COLO668 (cell line): Measurements from ENCODE around the gene NEIL3.

Source experiments
- DNase-seq: peaks from one replicate; lab custom pipeline; 2025; ENCODE audit not compliant: unreplicated experiment; lab: John Stamatoyannopoulos, UW

The NEIL3 gene, protein sequence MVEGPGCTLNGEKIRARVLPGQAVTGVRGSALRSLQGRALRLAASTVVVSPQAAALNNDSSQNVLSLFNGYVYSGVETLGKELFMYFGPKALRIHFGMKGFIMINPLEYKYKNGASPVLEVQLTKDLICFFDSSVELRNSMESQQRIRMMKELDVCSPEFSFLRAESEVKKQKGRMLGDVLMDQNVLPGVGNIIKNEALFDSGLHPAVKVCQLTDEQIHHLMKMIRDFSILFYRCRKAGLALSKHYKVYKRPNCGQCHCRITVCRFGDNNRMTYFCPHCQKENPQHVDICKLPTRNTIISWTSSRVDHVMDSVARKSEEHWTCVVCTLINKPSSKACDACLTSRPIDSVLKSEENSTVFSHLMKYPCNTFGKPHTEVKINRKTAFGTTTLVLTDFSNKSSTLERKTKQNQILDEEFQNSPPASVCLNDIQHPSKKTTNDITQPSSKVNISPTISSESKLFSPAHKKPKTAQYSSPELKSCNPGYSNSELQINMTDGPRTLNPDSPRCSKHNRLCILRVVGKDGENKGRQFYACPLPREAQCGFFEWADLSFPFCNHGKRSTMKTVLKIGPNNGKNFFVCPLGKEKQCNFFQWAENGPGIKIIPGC

GRCh38 chr4:177309522-177310371, at the start of gene NEIL3:
Gene NEIL3 (plus strand): TSS chr4:177309874. CDS start chr4:177309954, 80 bp downstream.
- DNase-seq, result peak; percentile 91

DNA sequence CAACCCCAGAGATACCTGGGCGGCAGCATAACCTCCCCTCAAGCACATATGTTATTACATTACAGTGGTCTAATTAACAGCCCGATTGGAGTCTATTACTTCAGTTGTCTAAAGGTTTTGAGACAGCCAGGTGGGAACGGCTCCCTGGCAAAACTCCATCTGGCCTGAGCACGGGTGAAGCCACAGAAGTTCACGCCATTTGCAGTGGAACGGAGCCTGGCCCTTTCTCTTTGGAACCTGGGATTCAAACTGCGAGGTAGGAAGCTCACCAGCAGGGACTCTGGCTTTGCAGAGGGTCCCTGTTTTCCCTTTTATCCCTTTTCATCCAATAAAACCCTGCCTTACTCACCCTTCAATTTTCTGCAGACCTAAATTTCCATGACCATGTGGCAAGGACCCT, 45.9 kb upstream of the NEIL3 start:
- DNase-seq, result no peak

GRCh38 chr4:177264788-177265422, 44.8 kb upstream of the NEIL3 start:
- no peak for DNase-seq

DNA sequence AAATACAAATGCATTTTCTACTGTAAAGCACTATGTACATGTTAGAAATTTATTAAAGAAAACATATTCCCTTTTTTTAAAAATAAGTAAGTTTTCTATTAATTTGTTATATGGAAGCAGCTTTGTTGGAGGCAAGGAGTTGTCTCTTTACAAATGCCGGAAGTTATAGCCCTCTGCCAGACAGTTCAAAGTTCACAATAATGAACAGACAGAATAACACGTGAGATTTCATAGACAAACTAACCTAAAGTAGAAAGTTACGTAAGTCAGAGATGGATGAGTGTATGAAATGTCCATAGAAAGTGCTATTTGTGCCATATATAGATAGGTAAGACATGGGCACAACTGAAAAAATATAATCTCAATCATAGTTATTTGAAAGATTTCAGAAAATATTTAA, 43.9 kb upstream of the NEIL3 start:
- no peak for DNase-seq

GRCh38 chr4:177266506-177266905, 43.2 kb upstream of the NEIL3 start:
- DNase-seq, result no peak

DNA sequence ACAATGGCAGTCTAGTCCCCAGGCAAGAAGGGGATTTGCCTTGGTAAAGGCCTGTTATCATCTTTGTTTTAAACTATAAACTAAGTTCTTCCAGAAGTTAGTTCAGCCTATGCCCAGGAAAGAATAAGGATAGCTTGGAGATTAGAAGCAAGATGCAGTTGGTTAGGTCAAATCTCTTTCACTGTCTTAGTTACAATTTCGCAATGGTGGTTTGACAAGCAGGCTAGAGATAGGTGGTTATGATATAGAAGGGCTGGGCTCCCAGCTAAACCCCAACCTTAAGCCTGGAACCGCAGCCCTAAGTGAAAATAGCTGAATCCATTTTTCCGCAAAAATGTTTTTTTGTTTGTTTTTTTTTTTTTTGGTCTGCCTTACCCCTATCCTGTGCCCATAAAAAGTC, 41.8 kb upstream of the NEIL3 start:
- no peak for DNase-seq

GRCh38 chr4:177271091-177271490, 38.6 kb upstream of the NEIL3 start:
- no peak for DNase-seq

DNA sequence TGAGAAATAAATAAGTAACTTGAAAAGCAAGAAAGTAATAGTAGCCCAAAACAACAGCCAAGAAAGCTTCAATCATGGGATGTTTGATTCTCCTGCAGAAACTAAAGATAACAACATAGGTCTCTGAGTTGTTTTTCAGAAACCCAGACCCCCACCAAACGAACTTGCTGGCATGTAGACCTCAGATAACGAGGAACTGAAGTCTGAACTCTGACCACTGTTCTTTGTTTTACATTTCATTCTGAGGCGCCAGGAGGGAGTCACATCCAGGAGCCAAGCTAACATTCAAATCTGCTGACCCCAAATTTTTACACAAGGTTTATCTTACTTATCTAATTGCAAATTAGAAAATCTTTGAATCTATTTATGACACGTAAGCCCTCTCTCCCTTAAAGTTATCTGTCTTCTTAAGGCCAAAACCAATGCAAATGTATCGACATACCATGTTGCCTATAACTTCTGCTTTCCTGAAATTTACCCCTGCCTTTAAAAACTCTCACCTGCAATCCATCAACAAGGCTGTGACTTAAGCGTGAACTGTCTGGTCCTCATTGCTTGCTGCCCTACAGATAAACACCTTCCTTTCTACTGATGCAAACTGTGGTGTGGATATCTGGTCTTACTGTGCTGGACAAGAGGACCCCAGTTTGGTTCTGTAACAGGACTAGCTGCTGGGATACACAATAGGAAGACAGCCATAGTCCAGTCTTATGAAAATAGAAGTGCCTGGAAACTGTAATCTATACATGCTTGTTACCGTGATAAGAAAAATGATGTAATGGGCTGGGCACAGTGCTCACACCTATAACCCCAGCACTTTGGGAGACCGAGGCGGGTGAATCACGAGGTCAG, 37.5 kb upstream of the NEIL3 start:
- no peak for DNase-seq

GRCh38 chr4:177275999-177276398, 33.7 kb upstream of the NEIL3 start:
- no peak for DNase-seq

DNA sequence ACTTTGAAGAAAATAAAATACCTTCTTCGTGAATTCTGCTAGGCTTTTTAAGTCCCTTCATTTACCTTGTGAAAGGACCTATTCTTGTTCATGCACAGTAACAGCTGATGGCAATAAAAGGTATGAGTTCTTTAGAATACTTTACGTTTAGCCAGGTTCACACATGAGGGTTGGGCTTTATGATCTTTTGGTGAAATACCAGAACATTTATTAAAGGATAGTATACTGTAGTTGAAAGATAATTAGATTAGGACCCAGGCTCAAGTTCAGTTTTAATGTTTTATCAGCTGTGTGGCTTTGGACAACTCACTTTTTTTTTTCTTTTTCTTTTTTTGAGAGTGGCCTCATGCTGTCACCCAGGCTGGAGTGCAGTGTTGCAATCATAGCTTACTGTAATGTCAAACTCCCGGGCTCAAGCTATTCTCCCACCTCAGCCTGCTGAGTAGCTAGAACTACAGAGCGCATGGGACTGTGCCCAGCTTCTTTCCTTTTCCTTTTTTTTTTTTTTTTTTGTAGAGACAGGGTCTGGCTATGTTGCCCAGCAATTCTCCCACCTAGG, 28.2 kb upstream of the NEIL3 start:
- no peak for DNase-seq

DNA sequence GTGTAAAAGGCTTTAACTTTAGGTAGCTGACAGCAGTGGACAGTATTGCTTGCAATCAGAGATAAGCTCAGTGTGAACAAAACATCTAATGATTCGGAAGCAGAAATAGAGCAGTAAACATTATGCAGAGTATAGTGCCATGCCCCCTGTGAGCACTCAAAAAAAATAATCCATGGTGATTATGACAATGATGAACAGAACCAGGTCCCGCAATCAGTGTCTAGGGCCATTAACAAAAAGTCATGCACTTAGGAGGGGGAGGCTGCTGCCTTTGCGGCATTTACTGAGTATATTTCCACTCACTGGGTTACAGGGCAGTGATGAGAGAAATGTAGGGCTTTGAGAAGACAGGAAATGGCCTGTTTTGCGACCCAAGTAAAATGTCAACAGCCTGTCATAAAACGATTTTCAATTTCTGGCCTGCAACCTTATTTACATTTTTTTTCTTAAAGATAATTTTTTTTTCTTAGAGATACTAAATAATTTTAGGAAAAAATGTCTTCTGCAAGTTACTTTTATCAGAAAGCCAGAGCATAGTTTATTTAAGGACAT, 27.3 kb upstream of the NEIL3 start:
- no peak for DNase-seq

DNA sequence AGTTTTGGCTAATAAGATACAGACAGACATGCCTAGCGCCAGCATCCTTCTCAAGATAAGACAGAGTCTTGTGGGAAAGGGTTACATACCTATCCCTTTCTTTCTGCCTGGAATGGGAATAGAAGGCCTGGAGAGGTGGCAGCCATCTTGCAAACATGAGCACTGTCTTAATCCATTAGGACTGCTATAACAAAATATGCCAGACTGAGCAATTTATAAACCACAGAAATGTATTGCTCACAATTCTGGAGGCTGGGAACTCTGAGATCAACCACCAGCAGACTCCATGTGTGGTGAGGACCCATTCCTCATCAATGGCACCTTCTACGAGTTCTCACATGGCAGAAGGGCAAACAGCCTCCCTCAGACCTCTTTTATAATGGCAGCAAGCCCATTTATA, 26.5 kb upstream of the NEIL3 start:
- no peak for DNase-seq

- DNase-seq, result no peak
These were observed 23.7 kb upstream of the NEIL3 start for GRCh38 chr4:177285953-177286352.

GRCh38 chr4:177287255-177287654, 22.4 kb upstream of the NEIL3 start:
- DNase-seq, result no peak

GRCh38 chr4:177288335-177288734, 21.3 kb upstream of the NEIL3 start:
- no peak for DNase-seq

GRCh38 chr4:177290780-177291179, 18.9 kb upstream of the NEIL3 start:
- no peak for DNase-seq

DNA sequence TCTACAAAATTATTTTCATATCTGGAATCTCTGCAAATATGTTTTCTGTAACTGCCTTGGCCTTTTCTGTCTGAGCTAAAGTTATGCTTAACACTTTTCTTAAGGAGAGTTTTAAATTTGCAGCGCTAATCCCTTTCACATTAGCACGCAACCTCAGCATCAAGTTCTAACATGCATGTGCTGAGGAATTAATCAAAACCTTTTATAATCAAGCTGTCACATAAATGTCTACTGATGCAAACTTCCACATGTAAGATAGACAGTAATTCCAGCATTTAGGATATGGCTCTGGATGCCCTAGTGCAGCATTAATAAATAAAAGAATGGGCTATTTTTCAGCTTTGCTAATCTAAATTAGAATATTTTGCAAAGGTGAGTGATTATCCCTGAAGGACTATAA, 17.5 kb upstream of the NEIL3 start:
- DNase-seq, result no peak

DNA sequence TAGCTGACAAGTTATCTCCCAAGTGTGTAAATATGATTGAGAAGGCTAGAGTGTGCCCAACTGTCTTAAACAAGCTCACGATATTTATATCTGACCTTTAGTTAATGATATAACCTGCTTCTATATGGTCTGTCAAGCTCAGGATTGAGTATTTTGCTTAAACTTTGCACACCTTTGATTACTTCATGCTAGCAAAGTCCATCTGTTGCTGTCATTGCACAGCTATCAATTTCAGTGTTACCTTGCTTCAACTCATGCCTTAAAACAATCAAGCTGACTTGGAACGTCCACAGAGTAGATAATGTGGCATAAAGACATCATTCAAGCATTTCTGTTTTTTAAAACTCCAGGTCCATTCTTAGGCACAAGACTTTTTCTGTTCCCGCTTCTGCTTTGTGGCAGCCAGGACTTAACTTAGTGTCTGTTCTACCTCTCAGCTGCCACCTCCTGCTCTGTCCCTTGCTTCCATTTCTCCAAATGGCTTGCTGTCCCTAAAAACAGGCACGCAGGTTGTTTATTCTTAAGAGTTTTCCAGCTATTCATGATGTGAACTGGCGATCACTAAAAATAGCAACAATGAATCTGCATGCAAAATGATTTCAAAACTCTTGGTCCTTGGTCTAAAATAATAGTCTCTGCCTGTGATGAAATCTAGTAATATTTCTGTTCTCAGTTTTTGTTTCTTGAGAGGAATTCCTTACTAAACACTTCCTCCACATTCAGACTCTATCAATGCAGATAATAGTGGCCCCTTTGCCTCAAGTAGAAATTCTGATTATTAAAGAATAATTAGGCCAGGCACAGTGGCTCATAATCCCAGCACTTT, 16.3 kb upstream of the NEIL3 start:
- no peak for DNase-seq
